HG03045 (cell line): ENCODE measurements around the gene DCUN1D4.

Experiments used
- ATAC-seq: cut with Tn5 transposase; IDR thresholded peaks from one replicate; pipeline ENCODE4 v1.9.1; 2021; ENCODE audit warnings: mild to moderate bottlenecking, moderate library complexity; ENCODE audit not compliant: unreplicated experiment

Gene DCUN1D4

GRCh38 chr4:51960486-51960885 lies 117.5 kb downstream of the DCUN1D4 start:
- no peak for ATAC-seq

DNA sequence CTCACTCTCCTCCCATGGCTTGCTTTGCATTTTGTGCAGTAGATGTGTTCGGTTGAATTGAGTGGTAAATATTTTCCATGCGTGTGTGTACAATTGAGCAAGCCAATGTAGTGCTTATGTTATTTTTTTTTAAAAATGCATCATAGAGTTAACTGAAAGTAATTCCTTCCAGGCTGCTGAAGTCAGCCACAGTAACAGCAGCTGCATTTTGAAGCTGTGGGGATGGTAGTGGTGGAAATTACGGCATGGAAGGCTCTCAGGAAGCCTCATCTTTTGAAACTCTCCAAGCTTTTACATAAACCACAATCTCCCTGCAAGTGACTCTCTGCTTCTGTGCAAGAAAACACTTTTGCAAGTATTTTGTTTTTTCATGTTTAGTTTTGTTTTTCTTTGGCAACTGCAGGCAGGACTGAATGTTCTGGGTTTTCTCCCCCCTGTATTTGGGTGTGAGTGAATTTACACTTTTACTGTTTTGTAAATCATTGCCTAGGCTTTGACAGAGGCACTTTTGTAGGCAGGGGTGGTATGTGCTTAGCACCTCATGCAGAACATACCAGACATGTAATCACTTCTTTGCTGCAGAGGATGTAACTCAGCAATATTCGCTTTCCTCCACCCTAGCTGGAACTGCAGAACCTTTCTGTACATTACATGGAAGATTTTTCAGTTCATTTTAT lies 121.0 kb downstream of the DCUN1D4 start:
- no peak for ATAC-seq

- ATAC-seq, result no peak
Measured at GRCh38 chr4:51965862-51966261, 122.9 kb downstream of the DCUN1D4 start.
